Testis (tissue), 3 donors: ENCODE data around the gene POLR1E. TPM values are rescaled to one million over a fixed set of nuclear protein-coding genes. Genes with fewer than 3 reads are reported as not detected.
"Not testable (repeated sequence)": the region's sequence is repeated elsewhere in the genome, so short reads cannot be mapped to it uniquely, and the experiment has no call there.

Experiments used
- DNase-seq: peaks from one replicate; pipeline ENCODE4 v3.0.0-alpha.2; 2019
- H3K27ac ChIP-seq, 2 donors: fragments of 200-600 bp; sonication (generic); one replicate each; pipeline ENCODE4 v1.5.1; 2019
- H3K27me3 ChIP-seq: fragments of 200-600 bp; sonication (generic); one replicate; pipeline ENCODE4 v1.5.1; 2019
- H3K36me3 ChIP-seq: fragments of 200-600 bp; sonication (generic); one replicate; pipeline ENCODE4 v1.5.1; 2017; ENCODE audit warnings: low read depth; ENCODE audit errors: missing control alignments
- H3K4me1 ChIP-seq: fragments of 200-600 bp; sonication (generic); one replicate; pipeline ENCODE4 v1.5.1; 2019
- H3K4me3 ChIP-seq, 2 donors: fragments of 200-600 bp; sonication (generic); one replicate each; pipeline ENCODE4 v1.5.1; 2017 to 2019
- H3K9me3 ChIP-seq: fragments of 200-600 bp; sonication (generic); one replicate; pipeline ENCODE4 v1.5.1; 2017
- POLR2A ChIP-seq: fragments of 450-650 bp; IDR thresholded peaks from one replicate; pipeline ENCODE4 v1.6.1; 2017; ENCODE audit warnings: antibody characterized with exemption, mild to moderate bottlenecking, moderate library complexity
- WGBS, 2 donors: methylation state at CpG; one replicate each; pipeline ENCODE4 v1.1.5; 2018; 5-methylcytosine and 5-hydroxymethylcytosine counted together
- intact Hi-C: fragments of 100-400 bp; cut with DNase I; formaldehyde crosslinking; loops from one replicate; pipeline ENCODE4 v1.15.1; 2023; ENCODE audit warnings: low total_unique reads
- polyA plus RNA-seq: library from polyadenylated mRNA; stranded (reverse); fragments of 350-450 nt; fragmentation: Illumina TruSeq; extraction: RNeasy Lipid Tissue Mini Kit (QIAGEN cat#74804); gene quantifications from one replicate; pipeline ENCODE4 v1.2.3, GENCODE V29; 2014; ENCODE audit warnings: low read depth, low replicate concordance; ENCODE audit not compliant: insufficient read depth
- total RNA-seq, 2 donors: library from RNA; depleted of rRNA; stranded (reverse); fragments of >200 nt; gene quantifications; one replicate each; pipeline ENCODE4 v1.2.3, GENCODE V29; 2016
- TF ChIP-seq, protein P1 (sequence below), 3 experiments: fragments of 450-650 bp in 2 of 3; fragments of 200-600 bp in 1 of 3; sonication (generic) in 1 of 3; IDR thresholded peaks; one replicate each; pipeline ENCODE4 v1.5.1; 2016 to 2019; ENCODE audit warnings: antibody characterized with exemption in 3 of 3, mild to moderate bottlenecking in 2 of 3, moderate library complexity in 1 of 3

The POLR1E gene
- total and polyA plus RNA-seq, 3 donors from 2014 or later = 18.6 to 23.8 (median 20.6) TPM

DNA sequence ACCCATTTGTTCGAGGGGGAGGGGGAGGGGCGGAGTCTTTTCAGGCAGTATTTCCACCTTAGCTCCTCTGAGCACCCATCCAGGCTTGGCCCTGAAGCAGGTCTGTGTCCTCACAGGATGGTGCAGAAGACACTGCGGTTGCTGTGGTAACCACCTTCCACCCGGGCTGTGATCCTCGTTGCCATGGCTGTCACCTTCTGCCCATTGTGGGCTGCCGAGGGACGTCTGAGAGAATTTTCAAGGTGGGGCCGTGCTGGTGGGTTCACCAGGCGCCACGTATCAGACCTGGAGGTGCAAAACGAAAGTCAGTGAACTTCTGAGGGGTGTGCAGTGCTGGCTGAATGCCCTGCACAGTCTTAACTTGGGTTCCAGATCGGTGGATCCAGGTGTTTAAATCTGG, 26.7 kb downstream of the POLR1E start:
- no peak for DNase-seq
- Histone ChIP-seq H3K4me1 (no peaks in the 10 kb centered on the region), H3K27ac (no peak overlapping the region), H3K4me3 (no peak overlapping the region), H3K36me3 (no peaks in the 10 kb centered on the region), H3K9me3 (no peaks in the 10 kb centered on the region), H3K27me3 (no peaks in the 10 kb centered on the region)
- TF ChIP-seq POLR2A = no peak
- TF ChIP-seq, protein P1, sequence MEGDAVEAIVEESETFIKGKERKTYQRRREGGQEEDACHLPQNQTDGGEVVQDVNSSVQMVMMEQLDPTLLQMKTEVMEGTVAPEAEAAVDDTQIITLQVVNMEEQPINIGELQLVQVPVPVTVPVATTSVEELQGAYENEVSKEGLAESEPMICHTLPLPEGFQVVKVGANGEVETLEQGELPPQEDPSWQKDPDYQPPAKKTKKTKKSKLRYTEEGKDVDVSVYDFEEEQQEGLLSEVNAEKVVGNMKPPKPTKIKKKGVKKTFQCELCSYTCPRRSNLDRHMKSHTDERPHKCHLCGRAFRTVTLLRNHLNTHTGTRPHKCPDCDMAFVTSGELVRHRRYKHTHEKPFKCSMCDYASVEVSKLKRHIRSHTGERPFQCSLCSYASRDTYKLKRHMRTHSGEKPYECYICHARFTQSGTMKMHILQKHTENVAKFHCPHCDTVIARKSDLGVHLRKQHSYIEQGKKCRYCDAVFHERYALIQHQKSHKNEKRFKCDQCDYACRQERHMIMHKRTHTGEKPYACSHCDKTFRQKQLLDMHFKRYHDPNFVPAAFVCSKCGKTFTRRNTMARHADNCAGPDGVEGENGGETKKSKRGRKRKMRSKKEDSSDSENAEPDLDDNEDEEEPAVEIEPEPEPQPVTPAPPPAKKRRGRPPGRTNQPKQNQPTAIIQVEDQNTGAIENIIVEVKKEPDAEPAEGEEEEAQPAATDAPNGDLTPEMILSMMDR (IDR thresholded peaks at IDR 0.05) = no peak
- intact Hi-C loops = no loop called here
- 69 to 81% methylated on average over 8 to 12 of the region's 12 CpGs for WGBS, 2 donors

DNA sequence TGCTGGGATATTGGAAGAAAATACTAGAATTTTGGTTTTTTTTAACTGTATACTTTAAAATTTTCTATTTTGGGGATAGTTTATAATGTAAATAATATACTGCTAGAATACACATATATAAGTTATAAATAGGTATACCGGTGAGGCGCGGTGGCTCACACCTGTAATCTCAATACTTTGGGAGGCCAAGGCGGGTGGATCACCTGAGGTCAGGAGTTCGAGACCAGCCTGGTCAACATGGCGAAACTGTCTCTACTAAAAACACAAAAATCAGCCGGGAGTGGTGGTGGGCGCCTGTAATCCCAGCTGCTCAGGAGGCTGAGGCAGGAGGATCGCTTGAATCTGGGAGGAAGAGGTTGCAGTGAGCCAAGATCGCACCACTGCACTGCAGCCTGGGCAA, 28.7 kb downstream of the POLR1E start:
- DNase-seq, H3K4me1 ChIP-seq, H3K4me3 ChIP-seq, H3K9me3 ChIP-seq, H3K36me3 ChIP-seq, H3K27me3 ChIP-seq, intact Hi-C loops, H3K27ac ChIP-seq: not testable (repeated sequence)
- WGBS, 2 donors = 95 to 98% methylated on average over 10 of the region's 10 CpGs

DNA sequence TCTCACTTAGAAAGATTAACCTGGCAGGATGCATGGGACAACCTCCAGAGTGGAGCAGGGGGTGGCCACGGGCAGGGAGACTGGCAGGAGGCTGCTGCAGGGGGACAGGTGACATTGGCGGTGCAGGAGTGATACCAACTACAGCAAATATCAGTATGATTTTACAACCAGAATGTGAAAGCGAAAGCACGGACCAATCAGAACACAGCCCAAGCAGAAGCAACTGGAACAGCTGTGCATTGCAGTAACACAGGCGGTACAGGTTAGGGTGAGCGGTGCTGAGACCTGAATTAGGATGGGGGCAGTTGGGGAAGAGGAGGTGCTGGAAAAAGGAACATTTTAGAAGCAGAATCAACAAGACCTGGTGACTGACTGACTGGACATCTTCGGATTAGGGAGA, 29.3 kb downstream of the POLR1E start:
- Histone ChIP-seq H3K27me3 (no peaks in the 10 kb centered on the region), H3K9me3 (no peaks in the 10 kb centered on the region), H3K4me1 (no peaks in the 10 kb centered on the region), H3K4me3 (no peak overlapping the region), H3K27ac (no peak overlapping the region), H3K36me3 (no peaks in the 10 kb centered on the region)
- no peak for TF ChIP-seq POLR2A
- TF ChIP-seq, protein P1 (IDR thresholded peaks at IDR 0.05) = no peak
- DNase-seq = no peak
- 92 to 96% methylated on average over 7 of the region's 7 CpGs for WGBS, 2 donors
- intact Hi-C loops = no loop called here

DNA sequence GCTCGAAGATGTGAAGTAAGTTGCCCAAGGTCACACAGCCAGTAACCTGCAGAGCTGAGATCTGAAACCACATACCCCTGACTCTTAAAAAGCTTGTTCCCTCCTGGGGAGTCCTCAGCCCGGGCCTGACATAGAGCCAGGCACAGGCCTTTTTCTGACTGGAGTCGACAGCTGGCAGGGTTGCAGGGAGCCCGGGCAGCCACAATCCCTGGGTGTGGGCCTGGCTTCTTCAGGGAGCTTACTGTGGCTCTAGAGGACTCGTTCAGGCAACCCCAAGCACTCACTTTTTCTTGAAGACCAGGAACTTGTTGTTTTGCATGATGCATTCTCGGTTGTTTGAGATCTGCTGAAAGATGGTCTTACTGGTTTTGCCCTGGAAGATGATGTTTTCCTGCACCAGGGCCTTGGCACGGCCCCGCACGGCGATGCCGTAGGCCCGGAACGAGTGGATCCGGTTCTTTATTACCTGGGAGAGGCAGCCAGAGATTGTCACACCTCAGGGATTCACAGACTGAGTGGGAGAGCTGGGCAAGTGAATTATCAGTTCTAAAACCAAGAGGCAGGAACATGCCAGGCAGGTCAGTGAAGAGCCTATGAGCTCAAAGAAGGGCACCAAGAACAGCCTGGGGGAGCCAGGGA, 30.0 kb downstream of the POLR1E start:
- no peaks in the 10 kb centered on the region for H3K27me3 ChIP-seq
- intact Hi-C loops = no loop called here
- H3K4me3 ChIP-seq = no peak overlapping the region
- H3K9me3 ChIP-seq = no peaks in the 10 kb centered on the region
- WGBS, 2 donors = 90 to 95% methylated on average over 11 to 14 of the region's 14 CpGs
- no peaks in the 10 kb centered on the region for H3K36me3 ChIP-seq
- no peak for TF ChIP-seq POLR2A
- TF ChIP-seq, protein P1 (IDR thresholded peaks at IDR 0.05) = no peak
- no peaks in the 10 kb centered on the region for H3K4me1 ChIP-seq
- H3K27ac ChIP-seq = no peak overlapping the region
- no peak for DNase-seq

DNA sequence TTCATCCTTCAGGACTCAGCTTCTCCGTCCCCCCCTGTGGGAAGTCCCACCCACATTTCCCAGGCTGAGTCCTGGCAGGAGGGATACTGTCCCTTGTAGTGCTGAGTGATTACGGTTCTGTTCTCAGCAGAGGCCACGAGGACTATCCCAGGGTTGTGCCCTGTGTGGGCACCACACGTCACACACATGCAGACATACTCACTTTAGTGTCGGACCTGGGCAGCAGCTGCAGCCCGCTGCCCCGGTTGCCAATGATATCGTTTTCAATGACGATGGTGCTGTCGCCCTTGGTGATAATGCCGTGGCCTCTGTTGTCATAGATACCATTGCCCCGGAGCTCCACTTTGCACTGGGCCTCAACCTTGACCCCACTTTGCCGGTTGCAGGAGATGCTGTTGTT, 32.2 kb downstream of the POLR1E start:
- H3K9me3 ChIP-seq = no peaks in the 10 kb centered on the region
- no peaks in the 10 kb centered on the region for H3K27me3 ChIP-seq
- no peak for DNase-seq
- no peak overlapping the region for H3K27ac ChIP-seq
- H3K4me3 ChIP-seq = no peak overlapping the region
- no peaks in the 10 kb centered on the region for H3K36me3 ChIP-seq
- 81 to 84% methylated on average over 10 to 13 of the region's 13 CpGs for WGBS, 2 donors
- no peak for TF ChIP-seq POLR2A
- TF ChIP-seq, protein P1 (IDR thresholded peaks at IDR 0.05) = no peak
- no peaks in the 10 kb centered on the region for H3K4me1 ChIP-seq
- intact Hi-C loops = no loop called here
